Smooth muscle cell (in vitro differentiated cells): ENCODE measurements around the gene ZNF410. TPM values are rescaled to one million over a fixed set of nuclear protein-coding genes. Genes with fewer than 3 reads are reported as not detected.
"Not testable (repeated sequence)": the region's sequence is repeated elsewhere in the genome, so short reads cannot be mapped to it uniquely, and the experiment has no call there.

ENCODE experiments used
- DNase-seq: peaks from one replicate; lab custom pipeline; 2025; ENCODE audit not compliant: unreplicated experiment; lab: John Stamatoyannopoulos, UW
- H2AFZ ChIP-seq: fragments of 200-600 bp; sonication (generic); 2 replicates; pipeline ENCODE4 v1.6.0; 2016; ENCODE audit warnings: antibody characterized with exemption, low read depth, mild to moderate bottlenecking
- H3F3A ChIP-seq: fragments of 200-600 bp; sonication (generic); 2 replicates; pipeline ENCODE4 v1.6.0; 2017; ENCODE audit warnings: antibody characterized with exemption, low read depth
- H3K27ac ChIP-seq: fragments of 200-600 bp; sonication (generic); 2 replicates; pipeline ENCODE4 v1.5.1; 2016; ENCODE audit warnings: low read depth, mild to moderate bottlenecking
- H3K27me3 ChIP-seq: fragments of 200-600 bp; sonication (generic); 2 replicates; pipeline ENCODE4 v1.6.1; 2016; ENCODE audit warnings: low read depth, mild to moderate bottlenecking
- H3K36me3 ChIP-seq: fragments of 200-600 bp; sonication (generic); 2 replicates; pipeline ENCODE4 v1.5.1; 2016; ENCODE audit warnings: low read depth
- H3K4me1 ChIP-seq: fragments of 200-600 bp; sonication (generic); 2 replicates; pipeline ENCODE4 v1.5.1; 2016; ENCODE audit warnings: low read depth
- H3K4me2 ChIP-seq: fragments of 200-600 bp; sonication (generic); 2 replicates; pipeline ENCODE4 v1.6.0; 2016; ENCODE audit warnings: mild to moderate bottlenecking
- H3K4me3 ChIP-seq: fragments of 200-600 bp; sonication (generic); 2 replicates; pipeline ENCODE4 v1.5.1; 2016; ENCODE audit warnings: mild to moderate bottlenecking
- H3K79me2 ChIP-seq: fragments of 200-600 bp; sonication (generic); 2 replicates; pipeline ENCODE4 v1.6.0; 2016; ENCODE audit warnings: low read depth, mild to moderate bottlenecking
- H3K9ac ChIP-seq: fragments of 200-600 bp; sonication (generic); 2 replicates; pipeline ENCODE4 v1.6.0; 2016; ENCODE audit warnings: low read depth
- H3K9me3 ChIP-seq: fragments of 200-600 bp; sonication (generic); replicated peaks from 2 replicates; pipeline ENCODE4 v1.5.1; 2016; ENCODE audit warnings: low read depth
- H4K20me1 ChIP-seq: fragments of 200-600 bp; sonication (generic); 2 replicates; pipeline ENCODE4 v1.6.0; 2016; ENCODE audit warnings: low read depth
- WGBS: methylation state at CpG from one replicate; pipeline ENCODE4 v1.1.7; 2016; ENCODE audit warnings: low lambda C conversion rate; 5-methylcytosine and 5-hydroxymethylcytosine counted together
- polyA plus RNA-seq: library from polyadenylated mRNA; unstranded; fragments of >200 nt; fragmentation: Nextera tagmentation; extraction: Ambion mirVana; gene quantifications from 2 replicates; pipeline ENCODE4 v1.2.1, GENCODE V29; 2016
- total RNA-seq: library from RNA; depleted of rRNA; stranded (reverse); fragments of >200 nt; gene quantifications from 2 replicates; pipeline ENCODE4 v1.2.3, GENCODE V29; 2014
- TF ChIP-seq, protein P1 (sequence below): fragments of 200-600 bp; sonication (generic); IDR thresholded peaks from 2 replicates; pipeline ENCODE4 v1.5.1; 2017; ENCODE audit warnings: borderline replicate concordance, mild to moderate bottlenecking, antibody characterized with exemption; ENCODE audit not compliant: insufficient read depth, poor library complexity, severe bottlenecking

The ZNF410 gene
- total and polyA plus RNA-seq, 2 experiments from 2014 or later = 45.1 to 67.3 TPM

GRCh38 chr14:73913256-73913655, 26.6 kb downstream of the ZNF410 start:
- TF ChIP-seq, protein P1, sequence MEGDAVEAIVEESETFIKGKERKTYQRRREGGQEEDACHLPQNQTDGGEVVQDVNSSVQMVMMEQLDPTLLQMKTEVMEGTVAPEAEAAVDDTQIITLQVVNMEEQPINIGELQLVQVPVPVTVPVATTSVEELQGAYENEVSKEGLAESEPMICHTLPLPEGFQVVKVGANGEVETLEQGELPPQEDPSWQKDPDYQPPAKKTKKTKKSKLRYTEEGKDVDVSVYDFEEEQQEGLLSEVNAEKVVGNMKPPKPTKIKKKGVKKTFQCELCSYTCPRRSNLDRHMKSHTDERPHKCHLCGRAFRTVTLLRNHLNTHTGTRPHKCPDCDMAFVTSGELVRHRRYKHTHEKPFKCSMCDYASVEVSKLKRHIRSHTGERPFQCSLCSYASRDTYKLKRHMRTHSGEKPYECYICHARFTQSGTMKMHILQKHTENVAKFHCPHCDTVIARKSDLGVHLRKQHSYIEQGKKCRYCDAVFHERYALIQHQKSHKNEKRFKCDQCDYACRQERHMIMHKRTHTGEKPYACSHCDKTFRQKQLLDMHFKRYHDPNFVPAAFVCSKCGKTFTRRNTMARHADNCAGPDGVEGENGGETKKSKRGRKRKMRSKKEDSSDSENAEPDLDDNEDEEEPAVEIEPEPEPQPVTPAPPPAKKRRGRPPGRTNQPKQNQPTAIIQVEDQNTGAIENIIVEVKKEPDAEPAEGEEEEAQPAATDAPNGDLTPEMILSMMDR = no peak
- H3K27me3 ChIP-seq = no peaks in the 10 kb centered on the region
- H4K20me1 ChIP-seq = peaks cover 56% of the 10 kb centered on the region
- 86% methylated on average over 3 of the region's 3 CpGs for WGBS
- no peaks in the 10 kb centered on the region for H3K4me1 ChIP-seq
- no peaks in the 10 kb centered on the region for H3K9me3 ChIP-seq
- H2AFZ ChIP-seq = no peak overlapping the region
- DNase-seq = no peak
- no peak overlapping the region for H3K9ac ChIP-seq
- H3K79me2 ChIP-seq = peaks cover 21% of the 10 kb centered on the region
- no peak overlapping the region for H3K4me2 ChIP-seq
- H3K4me3 ChIP-seq = no peak overlapping the region
- H3K36me3 ChIP-seq = peaks cover 18% of the 10 kb centered on the region
- H3F3A ChIP-seq = no peaks in the 10 kb centered on the region
- H3K27ac ChIP-seq = no peak overlapping the region

- 95% methylated on average over 6 of the region's 6 CpGs for WGBS
- Histone ChIP-seq H3K4me1 (no peaks in the 10 kb centered on the region), H3K79me2 (peaks cover 16% of the 10 kb centered on the region), H4K20me1 (peaks cover 75% of the 10 kb centered on the region), H3K36me3 (peaks cover 6% of the 10 kb centered on the region), H3K9ac (no peak overlapping the region), H2AFZ (no peak overlapping the region), H3K9me3 (no peaks in the 10 kb centered on the region), H3K4me2 (no peak overlapping the region), H3K27ac (no peak overlapping the region), H3F3A (no peaks in the 10 kb centered on the region), H3K27me3 (no peaks in the 10 kb centered on the region), H3K4me3 (no peak overlapping the region)
- TF ChIP-seq, protein P1 = no peak
- DNase-seq = no peak
Observed at GRCh38 chr14:73916324-73916723, 29.7 kb downstream of the ZNF410 start.

- H3F3A ChIP-seq, H3K9me3 ChIP-seq, H3K4me1 ChIP-seq, H2AFZ ChIP-seq, H3K27me3 ChIP-seq, H3K9ac ChIP-seq, DNase-seq, H3K27ac ChIP-seq, H3K4me3 ChIP-seq, H3K4me2 ChIP-seq: not testable (repeated sequence)
- peaks cover 54% of the 10 kb centered on the region for H4K20me1 ChIP-seq
- H3K79me2 ChIP-seq = peaks cover 13% of the 10 kb centered on the region
- peaks cover 18% of the 10 kb centered on the region for H3K36me3 ChIP-seq
- WGBS = 97% methylated on average over 2 of the region's 2 CpGs
Observed at GRCh38 chr14:73919457-73919856, 32.8 kb downstream of the ZNF410 start.

- H3K79me2 ChIP-seq = no peaks in the 10 kb centered on the region
- 96% methylated on average over 5 of the region's 5 CpGs for WGBS
- H2AFZ ChIP-seq = no peak overlapping the region
- H3K9me3 ChIP-seq = no peaks in the 10 kb centered on the region
- no peaks in the 10 kb centered on the region for H3F3A ChIP-seq
- no peak overlapping the region for H3K9ac ChIP-seq
- peaks cover 30% of the 10 kb centered on the region for H4K20me1 ChIP-seq
- H3K4me1 ChIP-seq = no peaks in the 10 kb centered on the region
- TF ChIP-seq, protein P1 = no peak
- DNase-seq = no peak
- H3K4me3 ChIP-seq = no peak overlapping the region
- H3K36me3 ChIP-seq = peaks cover 25% of the 10 kb centered on the region
- H3K27ac ChIP-seq = no peak overlapping the region
- no peaks in the 10 kb centered on the region for H3K27me3 ChIP-seq
- H3K4me2 ChIP-seq = no peak overlapping the region
Observed at GRCh38 chr14:73924337-73924736, 37.7 kb downstream of the ZNF410 start.
